Trophoblast cell (in vitro differentiated cells and primary cell): ENCODE results near the gene KCNMA1.

Source experiments
- DNase-seq, 2 donors: peaks; one replicate each; pipeline ENCODE4 v3.0.0-alpha.2; 2016
- H2AFZ ChIP-seq: 2 replicates; pipeline ENCODE4 v1.6.1; 2013; ENCODE audit warnings: low read length, moderate library complexity, mild to moderate bottlenecking; ENCODE audit not compliant: insufficient read depth, poor library complexity
- H2AK5ac ChIP-seq: 2 replicates; pipeline ENCODE4 v1.6.1; 2013; ENCODE audit warnings: mild to moderate bottlenecking, low read length
- H2BK120ac ChIP-seq: 2 replicates; pipeline ENCODE4 v1.6.1; 2013; ENCODE audit warnings: low read length, mild to moderate bottlenecking, moderate library complexity; ENCODE audit not compliant: insufficient read depth, poor library complexity
- H2BK12ac ChIP-seq: 2 replicates; pipeline ENCODE4 v1.6.1; 2013; ENCODE audit warnings: mild to moderate bottlenecking, low read length, moderate library complexity
- H2BK5ac ChIP-seq: 2 replicates; pipeline ENCODE4 v1.6.1; 2013; ENCODE audit warnings: low read length, low read depth, moderate library complexity, mild to moderate bottlenecking; ENCODE audit not compliant: poor library complexity
- H3K14ac ChIP-seq: 2 replicates; pipeline ENCODE4 v1.6.1; 2013; ENCODE audit warnings: mild to moderate bottlenecking, low read length
- H3K18ac ChIP-seq: 2 replicates; pipeline ENCODE4 v1.6.1; 2013; ENCODE audit warnings: mild to moderate bottlenecking, low read length
- H3K23ac ChIP-seq: 2 replicates; pipeline ENCODE4 v1.6.1; 2013; ENCODE audit warnings: low read length
- H3K27ac ChIP-seq: 2 replicates; pipeline ENCODE4 v1.5.1; 2013; ENCODE audit warnings: low read depth, mild to moderate bottlenecking, inconsistent platforms, low read length, moderate library complexity
- H3K27me3 ChIP-seq: 2 replicates; pipeline ENCODE4 v1.6.1; 2013; ENCODE audit warnings: inconsistent platforms, mild to moderate bottlenecking, low read length, moderate library complexity; ENCODE audit not compliant: insufficient read depth
- H3K36me3 ChIP-seq, 2 experiments: 1 replicate in 1 of 2; 2 replicates in 1 of 2; pipeline ENCODE4 v1.6.1; 2013; ENCODE audit warnings: low read length in 2 of 2, mild to moderate bottlenecking in 2 of 2, moderate library complexity in 1 of 2; ENCODE audit not compliant: insufficient read depth in 2 of 2, control insufficient read depth in 1 of 2
- H3K4ac ChIP-seq: 2 replicates; pipeline ENCODE4 v1.6.1; 2013; ENCODE audit warnings: low read depth, mild to moderate bottlenecking, low read length, moderate library complexity
- H3K4me1 ChIP-seq, 2 experiments: 1 replicate in 1 of 2; 2 replicates in 1 of 2; pipeline ENCODE4 v1.6.1; 2013; ENCODE audit warnings: low read length in 2 of 2, mild to moderate bottlenecking in 2 of 2, moderate library complexity in 1 of 2; ENCODE audit not compliant: insufficient read depth in 2 of 2, control insufficient read depth in 1 of 2
- H3K4me2 ChIP-seq: 2 replicates; pipeline ENCODE4 v1.6.1; 2013; ENCODE audit warnings: inconsistent platforms, mild to moderate bottlenecking, low read length, moderate library complexity
- H3K4me3 ChIP-seq: 2 replicates; pipeline ENCODE4 v1.5.1; 2013; ENCODE audit warnings: mild to moderate bottlenecking, low read depth, low read length, inconsistent platforms
- H3K79me1 ChIP-seq: one replicate; pipeline ENCODE4 v1.6.1; 2013; ENCODE audit warnings: low read length
- H3K79me2 ChIP-seq: 2 replicates; pipeline ENCODE4 v1.6.1; 2013; ENCODE audit warnings: low read length, mild to moderate bottlenecking; ENCODE audit not compliant: control insufficient read depth, insufficient read depth, poor library complexity
- H3K9ac ChIP-seq: 2 replicates; pipeline ENCODE4 v1.6.1; 2013; ENCODE audit warnings: mild to moderate bottlenecking, low read length
- H3K9me3 ChIP-seq: 2 replicates; pipeline ENCODE4 v1.6.1; 2013; ENCODE audit warnings: low read depth, mild to moderate bottlenecking, control low read depth, inconsistent platforms, low read length; ENCODE audit not compliant: insufficient read depth
- H4K12ac ChIP-seq: 2 replicates; pipeline ENCODE4 v1.6.1; 2013; ENCODE audit warnings: low read depth, mild to moderate bottlenecking, low read length, moderate library complexity
- H4K8ac ChIP-seq: 2 replicates; pipeline ENCODE4 v1.6.1; 2013; ENCODE audit warnings: low read depth, mild to moderate bottlenecking, low read length, moderate library complexity
- H4K91ac ChIP-seq: one replicate; pipeline ENCODE4 v1.6.1; 2013; ENCODE audit warnings: low read depth, mild to moderate bottlenecking, low read length, moderate library complexity
- WGBS: extraction: QIAGEN DNeasy Blood & Tissue Kit; methylation state at CpG from one replicate; pipeline ENCODE4 v1.1.7; 2013; ENCODE audit warnings: missing lambda C conversion rate; ENCODE audit not compliant: insufficient read length, insufficient coverage; ENCODE audit errors: extremely low coverage; 5-methylcytosine and 5-hydroxymethylcytosine counted together

KCNMA1 gene

GRCh38 chr10:77071001-77071511 lies 566.6 kb downstream of the KCNMA1 start:
- H3K36me3 ChIP-seq = peaks cover 15 to 39% of the 10 kb centered on the region in 2 experiments
- no peak overlapping the region for H3K18ac ChIP-seq
- H3K27me3 ChIP-seq = no peaks in the 10 kb centered on the region
- H4K8ac ChIP-seq = no peak overlapping the region
- WGBS = no CpG with 5 or more reads among the region's 4 CpGs
- DNase-seq = no peak
- no peak overlapping the region for H3K23ac ChIP-seq
- no peak overlapping the region for H3K9ac ChIP-seq
- H4K12ac ChIP-seq = no peak overlapping the region
- no peak overlapping the region for H3K4me3 ChIP-seq
- no peaks in the 10 kb centered on the region for H3K9me3 ChIP-seq
- H3K27ac ChIP-seq = no peak overlapping the region
- H3K14ac ChIP-seq = no peak overlapping the region
- no peak overlapping the region for H2AFZ ChIP-seq
- H2BK120ac ChIP-seq = no peak overlapping the region
- no peak overlapping the region for H2AK5ac ChIP-seq
- H3K4me2 ChIP-seq = no peak overlapping the region
- H3K4ac ChIP-seq = no peak overlapping the region
- no peak overlapping the region for H4K91ac ChIP-seq
- no peak overlapping the region for H2BK5ac ChIP-seq
- H3K79me2 ChIP-seq = no peaks in the 10 kb centered on the region
- peaks cover 2% of the 10 kb centered on the region in 2 experiments for H3K4me1 ChIP-seq
- H2BK12ac ChIP-seq = no peak overlapping the region
- H3K79me1 ChIP-seq = no peaks in the 10 kb centered on the region

- H2BK120ac ChIP-seq = no peak overlapping the region
- no peaks in the 10 kb centered on the region for H3K9me3 ChIP-seq
- H3K4me3 ChIP-seq = no peak overlapping the region
- H3K27ac ChIP-seq = no peak overlapping the region
- H3K9ac ChIP-seq = no peak overlapping the region
- no peak overlapping the region for H2AK5ac ChIP-seq
- no peak overlapping the region for H2BK12ac ChIP-seq
- H2BK5ac ChIP-seq = no peak overlapping the region
- peaks cover 2% of the 10 kb centered on the region in 2 experiments for H3K4me1 ChIP-seq
- H3K36me3 ChIP-seq = peaks cover 15 to 42% of the 10 kb centered on the region in 2 experiments
- no peaks in the 10 kb centered on the region for H3K79me2 ChIP-seq
- DNase-seq = no peak
- H4K8ac ChIP-seq = no peak overlapping the region
- no peak overlapping the region for H3K4ac ChIP-seq
- no peak overlapping the region for H3K18ac ChIP-seq
- no peak overlapping the region for H4K91ac ChIP-seq
- no peak overlapping the region for H3K14ac ChIP-seq
- no peaks in the 10 kb centered on the region for H3K27me3 ChIP-seq
- H4K12ac ChIP-seq = no peak overlapping the region
- H2AFZ ChIP-seq = no peak overlapping the region
- H3K79me1 ChIP-seq = no peaks in the 10 kb centered on the region
- no CpG with 5 or more reads among the region's 5 CpGs for WGBS
- no peak overlapping the region for H3K4me2 ChIP-seq
- H3K23ac ChIP-seq = no peak overlapping the region
Measured at GRCh38 chr10:77070346-77070745, 567.3 kb downstream of the KCNMA1 start.

- H3K23ac ChIP-seq = no peak overlapping the region
- no peaks in the 10 kb centered on the region for H3K27me3 ChIP-seq
- peaks cover 2% of the 10 kb centered on the region in 2 experiments for H3K4me1 ChIP-seq
- H3K18ac ChIP-seq = no peak overlapping the region
- no peak overlapping the region for H4K12ac ChIP-seq
- H2BK12ac ChIP-seq = no peak overlapping the region
- no peak overlapping the region for H2AFZ ChIP-seq
- no peak overlapping the region for H3K27ac ChIP-seq
- no peak overlapping the region for H2AK5ac ChIP-seq
- H3K4me3 ChIP-seq = no peak overlapping the region
- no peak overlapping the region for H2BK5ac ChIP-seq
- H3K9me3 ChIP-seq = no peaks in the 10 kb centered on the region
- H2BK120ac ChIP-seq = no peak overlapping the region
- no peak overlapping the region for H4K8ac ChIP-seq
- no CpG with 5 or more reads among the region's 3 CpGs for WGBS
- H3K14ac ChIP-seq = no peak overlapping the region
- H3K4ac ChIP-seq = no peak overlapping the region
- H3K79me2 ChIP-seq = no peaks in the 10 kb centered on the region
- peaks cover 15 to 43% of the 10 kb centered on the region in 2 experiments for H3K36me3 ChIP-seq
- H3K79me1 ChIP-seq = no peaks in the 10 kb centered on the region
- no peak overlapping the region for H3K4me2 ChIP-seq
- H4K91ac ChIP-seq = no peak overlapping the region
- no peak overlapping the region for H3K9ac ChIP-seq
- no peak for DNase-seq
Measured at GRCh38 chr10:77068969-77069368, 568.6 kb downstream of the KCNMA1 start.

DNA sequence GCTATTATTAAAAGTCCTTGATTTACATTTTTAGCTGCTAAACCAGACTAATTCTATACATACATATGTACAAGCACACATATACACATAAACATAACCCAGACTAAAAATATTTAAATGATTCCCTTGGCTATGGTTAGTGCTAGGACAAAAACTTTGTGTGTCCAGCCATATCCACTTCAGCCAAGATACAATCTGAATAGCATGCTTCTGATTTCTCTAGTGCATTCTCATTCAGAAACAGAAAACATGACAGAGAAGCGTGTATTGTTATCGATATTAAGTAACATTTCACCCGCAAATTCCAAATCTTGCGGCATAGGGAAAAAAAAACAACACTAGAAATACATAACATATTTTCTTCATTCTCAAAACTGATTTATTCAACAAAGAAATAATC lies 569.3 kb downstream of the KCNMA1 start:
- Histone ChIP-seq H4K91ac (no peak overlapping the region), H2BK5ac (no peak overlapping the region), H3K14ac (no peak overlapping the region), H3K4me3 (no peak overlapping the region), H3K27ac (no peak overlapping the region), H2AFZ (no peak overlapping the region), H3K4me2 (no peak overlapping the region), H3K36me3 (peaks cover 16 to 42% of the 10 kb centered on the region in 2 experiments), H3K23ac (no peak overlapping the region), H3K79me1 (no peaks in the 10 kb centered on the region), H3K4ac (no peak overlapping the region), H3K4me1 (peaks cover 0 to 2% of the 10 kb centered on the region in 2 experiments), H2BK120ac (no peak overlapping the region), H4K12ac (no peak overlapping the region), H3K79me2 (no peaks in the 10 kb centered on the region), H3K27me3 (no peaks in the 10 kb centered on the region), H4K8ac (no peak overlapping the region), H3K9me3 (no peaks in the 10 kb centered on the region), H3K18ac (no peak overlapping the region), H2BK12ac (no peak overlapping the region), H2AK5ac (no peak overlapping the region), H3K9ac (no peak overlapping the region)
- no CpG with 5 or more reads among the region's 4 CpGs for WGBS
- no peak for DNase-seq
